Stimulated activated naive CD8-positive, alpha-beta T cell treated with anti-CD3 and anti-CD28 coated beads, Interleukin-15, amount 100 ng/mL, for 72 hours (primary cell): ENCODE results near the gene KCNIP4.
A peak's percentile ranks its signal among the peaks of the same experiment; 100 is the strongest.

Source experiments
- ATAC-seq: fragments of 150-1000 bp; cut with Tn5 transposase; 2 replicates; pipeline ENCODE4 v1.10.0; 2021; ENCODE audit warnings: mild to moderate bottlenecking, moderate library complexity
- DNase-seq, 2 donors: peaks; one replicate each; pipeline ENCODE4 v3.0.0; 2021 to 2022
- H3K27ac Mint-ChIP-seq, 2 donors: one replicate each; pipeline ENCODE4 v1.8.0; 2022; ENCODE audit warnings: mild to moderate bottlenecking in 2 of 2, mixed read lengths in 2 of 2, moderate library complexity in 2 of 2
- H3K27me3 Mint-ChIP-seq: one replicate; pipeline ENCODE4 v1.8.0; 2022; ENCODE audit warnings: mixed read lengths
- H3K4me1 Mint-ChIP-seq: one replicate; pipeline ENCODE4 v1.8.0; 2022; ENCODE audit warnings: mild to moderate bottlenecking, mixed read lengths
- H3K4me3 Mint-ChIP-seq, 2 donors: one replicate each; pipeline ENCODE4 v1.8.0; 2022; ENCODE audit warnings: mild to moderate bottlenecking in 2 of 2, mixed read lengths in 2 of 2, moderate library complexity in 1 of 2
- H3K9me3 Mint-ChIP-seq, 2 donors: one replicate each; pipeline ENCODE4 v1.8.0; 2022; ENCODE audit warnings: mixed read lengths in 2 of 2

The KCNIP4 gene

GRCh38 chr4:21032089-21032645 is 916.4 kb downstream of the KCNIP4 start:
- no peak for ATAC-seq
- H3K27me3 Mint-ChIP-seq: no peaks in the 10 kb centered on the region
- no peaks in the 10 kb centered on the region for H3K4me1 Mint-ChIP-seq
- H3K9me3 Mint-ChIP-seq: peaks cover 13 to 14% of the 10 kb centered on the region in 2 donors
- no peak overlapping the region for H3K27ac Mint-ChIP-seq
- no peak for DNase-seq
- no peak overlapping the region for H3K4me3 Mint-ChIP-seq

GRCh38 chr4:21018817-21019216 is 929.8 kb downstream of the KCNIP4 start:
- no peak overlapping the region for H3K4me3 Mint-ChIP-seq
- DNase-seq (no peak), ATAC-seq (no peak)
- H3K27ac Mint-ChIP-seq: no peak overlapping the region
- H3K4me1 Mint-ChIP-seq: no peaks in the 10 kb centered on the region
- no peaks in the 10 kb centered on the region for H3K27me3 Mint-ChIP-seq
- H3K9me3 Mint-ChIP-seq: peaks cover 8 to 9% of the 10 kb centered on the region in 2 donors

- DNase-seq: no peak
- Mint-ChIP-seq H3K27me3 (no peaks in the 10 kb centered on the region), H3K27ac (no peak overlapping the region)
Observed at GRCh38 chr4:21013501-21013900, 935.1 kb downstream of the KCNIP4 start.

GRCh38 chr4:21012851-21013331 is 935.7 kb downstream of the KCNIP4 start:
- H3K27ac Mint-ChIP-seq: peak overlapping the region in 1 of 2 donors; percentile 21
- H3K4me3 Mint-ChIP-seq: no peak overlapping the region
- peaks cover 1 to 8% of the 10 kb centered on the region in 2 donors for H3K9me3 Mint-ChIP-seq
- ATAC-seq (no peak), DNase-seq (no peak)
- no peaks in the 10 kb centered on the region for H3K4me1 Mint-ChIP-seq
- no peaks in the 10 kb centered on the region for H3K27me3 Mint-ChIP-seq

More at GRCh38 chr4:21013501-21013900, 935.1 kb downstream of the KCNIP4 start:
- ATAC-seq: no peak
- peaks cover 7 to 8% of the 10 kb centered on the region in 2 donors for H3K9me3 Mint-ChIP-seq
- H3K4me1 Mint-ChIP-seq: no peaks in the 10 kb centered on the region
- no peak overlapping the region for H3K4me3 Mint-ChIP-seq

- DNase-seq (no peak), ATAC-seq (no peak)
- Mint-ChIP-seq H3K4me1 (no peaks in the 10 kb centered on the region), H3K27ac (no peak overlapping the region), H3K4me3 (no peak overlapping the region), H3K9me3 (peaks cover 0 to 7% of the 10 kb centered on the region in 2 donors), H3K27me3 (no peaks in the 10 kb centered on the region)
Observed at GRCh38 chr4:21011106-21011505, 937.5 kb downstream of the KCNIP4 start.

- peaks cover 0 to 11% of the 10 kb centered on the region in 2 donors for H3K9me3 Mint-ChIP-seq
- H3K4me1 Mint-ChIP-seq: no peaks in the 10 kb centered on the region
- no peaks in the 10 kb centered on the region for H3K27me3 Mint-ChIP-seq
Observed at GRCh38 chr4:21009956-21010355, 938.6 kb downstream of the KCNIP4 start.

GRCh38 chr4:21005647-21006046 is 942.9 kb downstream of the KCNIP4 start:
- ATAC-seq (no peak), DNase-seq (no peak)
- Mint-ChIP-seq H3K27ac (no peak overlapping the region), H3K27me3 (no peaks in the 10 kb centered on the region), H3K4me1 (no peaks in the 10 kb centered on the region), H3K4me3 (no peak overlapping the region), H3K9me3 (peaks cover 6 to 11% of the 10 kb centered on the region in 2 donors)

More at GRCh38 chr4:21009956-21010355, 938.6 kb downstream of the KCNIP4 start:
- H3K27ac Mint-ChIP-seq: no peak overlapping the region
- no peak overlapping the region for H3K4me3 Mint-ChIP-seq
- ATAC-seq: no peak
- no peak for DNase-seq

GRCh38 chr4:21002976-21003375 is 945.6 kb downstream of the KCNIP4 start:
- Mint-ChIP-seq H3K4me3 (no peak overlapping the region), H3K27ac (no peak overlapping the region), H3K27me3 (no peaks in the 10 kb centered on the region), H3K4me1 (no peaks in the 10 kb centered on the region), H3K9me3 (peaks cover 18 to 22% of the 10 kb centered on the region in 2 donors)
- no peak for DNase-seq
- ATAC-seq: no peak

- no peak for DNase-seq
- Mint-ChIP-seq H3K4me1 (no peaks in the 10 kb centered on the region), H3K27me3 (no peaks in the 10 kb centered on the region), H3K9me3 (peaks cover 18 to 22% of the 10 kb centered on the region in 2 donors), H3K4me3 (no peak overlapping the region), H3K27ac (no peak overlapping the region)
- no peak for ATAC-seq
Observed at GRCh38 chr4:21002286-21002685, 946.3 kb downstream of the KCNIP4 start.

GRCh38 chr4:21001490-21001889 is 947.1 kb downstream of the KCNIP4 start:
- Mint-ChIP-seq H3K27me3 (no peaks in the 10 kb centered on the region), H3K4me3 (no peak overlapping the region), H3K27ac (peak overlapping the region in 1 of 2 donors; percentile 47), H3K4me1 (no peaks in the 10 kb centered on the region), H3K9me3 (peaks cover 18% of the 10 kb centered on the region in 2 donors)
- no peak for DNase-seq
- ATAC-seq: no peak

- Mint-ChIP-seq H3K9me3 (peaks cover 10 to 12% of the 10 kb centered on the region in 2 donors), H3K27ac (no peak overlapping the region), H3K27me3 (no peaks in the 10 kb centered on the region), H3K4me3 (no peak overlapping the region), H3K4me1 (no peaks in the 10 kb centered on the region)
- no peak for ATAC-seq
- DNase-seq: no peak
Observed at GRCh38 chr4:20997886-20998285, 950.7 kb downstream of the KCNIP4 start.

GRCh38 chr4:20995610-20996009 is 953.0 kb downstream of the KCNIP4 start:
- no peaks in the 10 kb centered on the region for H3K27me3 Mint-ChIP-seq
- no peak for ATAC-seq

GRCh38 chr4:20995015-20995414 is 953.6 kb downstream of the KCNIP4 start:
- no peaks in the 10 kb centered on the region for H3K27me3 Mint-ChIP-seq
- H3K9me3 Mint-ChIP-seq: peaks cover 17 to 19% of the 10 kb centered on the region in 2 donors
- ATAC-seq: no peak
- H3K4me1 Mint-ChIP-seq: no peaks in the 10 kb centered on the region
- no peak overlapping the region for H3K4me3 Mint-ChIP-seq
- no peak overlapping the region for H3K27ac Mint-ChIP-seq
- DNase-seq: no peak

More at GRCh38 chr4:20995610-20996009, 953.0 kb downstream of the KCNIP4 start:
- Mint-ChIP-seq H3K4me3 (no peak overlapping the region), H3K27ac (no peak overlapping the region), H3K4me1 (no peaks in the 10 kb centered on the region), H3K9me3 (peaks cover 17 to 19% of the 10 kb centered on the region in 2 donors)
- DNase-seq: no peak

- H3K27ac Mint-ChIP-seq: no peak overlapping the region
- DNase-seq: no peak
- H3K4me1 Mint-ChIP-seq: no peaks in the 10 kb centered on the region
- H3K27me3 Mint-ChIP-seq: no peaks in the 10 kb centered on the region
- no peak for ATAC-seq
- H3K4me3 Mint-ChIP-seq: no peak overlapping the region
- peaks cover 7% of the 10 kb centered on the region in 2 donors for H3K9me3 Mint-ChIP-seq
Observed at GRCh38 chr4:20992002-20992401, 956.6 kb downstream of the KCNIP4 start.

- H3K27ac Mint-ChIP-seq: no peak overlapping the region
- H3K27me3 Mint-ChIP-seq: peaks cover 17% of the 10 kb centered on the region
- no peaks in the 10 kb centered on the region for H3K4me1 Mint-ChIP-seq
- peaks cover 7% of the 10 kb centered on the region in 2 donors for H3K9me3 Mint-ChIP-seq
- DNase-seq: no peak
- no peak for ATAC-seq
- no peak overlapping the region for H3K4me3 Mint-ChIP-seq
Observed at GRCh38 chr4:20987191-20987590, 961.4 kb downstream of the KCNIP4 start.

- H3K27ac Mint-ChIP-seq: no peak overlapping the region
- DNase-seq: no peak
- H3K9me3 Mint-ChIP-seq: peaks cover 0 to 5% of the 10 kb centered on the region in 2 donors
- H3K4me1 Mint-ChIP-seq: no peaks in the 10 kb centered on the region
- ATAC-seq: no peak
- H3K4me3 Mint-ChIP-seq: no peak overlapping the region
- peaks cover 17% of the 10 kb centered on the region for H3K27me3 Mint-ChIP-seq
Observed at GRCh38 chr4:20984576-20984836, 964.1 kb downstream of the KCNIP4 start.
